Measurements from ENCODE around the gene ACSS3. TPM values are rescaled to one million over a fixed set of nuclear protein-coding genes. Genes with fewer than 3 reads are reported as not detected.

Gene ACSS3
- total and polyA plus RNA-seq, 9 of the 15 experiments (the other 6 are each of a cell fraction or from before 2014, with no cell fraction given), result 0.40 TPM; not detected in 8

DNA sequence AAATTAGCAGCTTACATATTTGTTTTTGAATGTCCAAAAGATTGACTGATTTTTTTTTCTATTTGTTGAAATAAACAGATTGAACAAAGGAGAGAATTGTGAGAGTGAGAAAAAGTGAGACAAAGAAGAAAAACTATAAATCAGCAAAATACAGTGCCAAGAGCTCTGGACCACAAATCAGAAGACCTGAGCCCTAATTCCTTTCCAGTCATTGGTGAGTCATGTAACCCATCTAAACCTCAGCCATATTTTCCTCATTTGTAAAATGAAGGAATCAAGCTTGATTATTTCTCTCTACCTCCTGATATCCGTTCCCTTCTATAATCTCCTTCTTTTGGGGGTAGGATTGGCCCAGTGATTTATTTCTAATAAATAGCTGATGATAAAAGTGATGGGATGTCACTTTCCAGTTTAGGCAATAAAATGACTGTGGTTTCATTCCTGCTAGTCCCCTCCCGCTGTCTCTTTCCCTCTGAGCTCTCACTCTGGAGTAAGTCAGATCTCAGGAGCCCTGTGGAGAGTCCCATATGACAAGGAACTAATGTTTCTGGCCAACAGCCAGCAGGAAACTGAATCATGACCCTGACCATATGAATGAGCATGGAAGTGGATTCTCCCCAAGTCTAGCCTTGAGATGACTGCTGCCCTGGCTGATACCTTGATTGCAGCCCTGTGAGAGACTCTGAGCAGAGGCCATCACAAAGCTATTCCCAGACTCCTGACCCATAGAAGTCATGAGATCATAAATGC is 218.9 kb downstream of the ACSS3 start:
- ChIA-PET CTCF (ENCODE audit: low intra/inter-chr PET ratio) (no interaction called here), POLR2A (no interaction called here)
- no peaks in the 10 kb centered on the region; the same call in 1 of the 2 replicates for H3K9me3 ChIP-seq (replicated peaks; ENCODE audit: control insufficient read depth, insufficient read depth, low read depth, low read length)
- BruUV-seq (replicated peaks), result no TSS peak
- in situ Hi-C loops (cut with MboI), result no loop called here
- H4K20me1 ChIP-seq (replicated peaks; ENCODE audit: control insufficient read depth, insufficient read depth, low read length), result no peaks in the 10 kb centered on the region
- ATAC-seq (no peak), DNase-seq (ENCODE audit: extremely low read depth in 1 of 4, low spot score in 3 of 4) (no peak), FAIRE-seq (no peak)
- no peak overlapping the region for H3K4me2 ChIP-seq (ENCODE audit: insufficient read depth, low read length)
- H3K27me3 ChIP-seq (ENCODE audit: control insufficient read depth in 2 of 2, insufficient read depth in 2 of 2, low read length in 2 of 2), result no peaks in the 10 kb centered on the region
- H2AFZ ChIP-seq (ENCODE audit: low read depth, low read length), result no peak overlapping the region
- TF ChIP-seq RBM25 (IDR thresholded peaks at IDR 0.05; ENCODE audit: low read depth, low read length, severe bottlenecking), result no peak
- TF ChIP-seq HDAC3 (IDR thresholded peaks at IDR 0.05; ENCODE audit: borderline replicate concordance, partially characterized antibody), result no peak
- TF ChIP-seq KDM5B (IDR thresholded peaks at IDR 0.05; ENCODE audit: insufficient replicate concordance, low read depth, low read length), result no peak
- no peak for TF ChIP-seq MCM3 (IDR thresholded peaks at IDR 0.05)
- TF ChIP-seq SOX6 (IDR thresholded peaks at IDR 0.05), result no peak
- TF ChIP-seq NRF1 (conservative IDR thresholded peaks at IDR 0.05 in 1 of 2, IDR thresholded peaks at IDR 0.05 in 1 of 2), result no peak
- no peak for TF ChIP-seq POLR2A (conservative IDR thresholded peaks at IDR 0.05)
- no peak for TF ChIP-seq BMI1 (IDR thresholded peaks at IDR 0.05; ENCODE audit: low read length)
- no peak for TF ChIP-seq NBN (IDR thresholded peaks at IDR 0.05; ENCODE audit: low read depth)
- no peak overlapping the region for H3K27ac ChIP-seq (ENCODE audit: extremely low read depth, low read depth, low read length)
- no peak overlapping the region for H3K9ac ChIP-seq (ENCODE audit: insufficient read depth in 1 of 2, low read depth in 2 of 2, low read length in 2 of 2)
- no peaks in the 10 kb centered on the region for H3K4me1 ChIP-seq (replicated peaks in 1 of 2; ENCODE audit: control insufficient read depth in 2 of 2, insufficient read depth in 2 of 2, low read length in 2 of 2)
- intact Hi-C loops (cut with micrococcal nuclease), result no loop called here
- WGBS (ENCODE audit: insufficient coverage, low coverage, missing lambda C conversion rate), result 4% methylated on average over 2 of the region's 2 CpGs
- no peaks in the 10 kb centered on the region for H3K79me2 ChIP-seq (ENCODE audit: control insufficient read depth, insufficient read depth, low read length)
- H3K9me1 ChIP-seq (ENCODE audit: control insufficient read depth, insufficient read depth, low read length), result no peaks in the 10 kb centered on the region
- no peak overlapping the region for H3K4me3 ChIP-seq
- no peaks in the 10 kb centered on the region for H3K36me3 ChIP-seq (ENCODE audit: control insufficient read depth, insufficient read depth, low read length)

Measured in K562 (cell line).